ENCODE measurements around the gene DSCAM. TPM values are rescaled to one million over a fixed set of nuclear protein-coding genes. Genes with fewer than 3 reads are reported as not detected.

DSCAM gene
- total RNA-seq, 1 donor from 2014 or later: 4.4 TPM

DNA sequence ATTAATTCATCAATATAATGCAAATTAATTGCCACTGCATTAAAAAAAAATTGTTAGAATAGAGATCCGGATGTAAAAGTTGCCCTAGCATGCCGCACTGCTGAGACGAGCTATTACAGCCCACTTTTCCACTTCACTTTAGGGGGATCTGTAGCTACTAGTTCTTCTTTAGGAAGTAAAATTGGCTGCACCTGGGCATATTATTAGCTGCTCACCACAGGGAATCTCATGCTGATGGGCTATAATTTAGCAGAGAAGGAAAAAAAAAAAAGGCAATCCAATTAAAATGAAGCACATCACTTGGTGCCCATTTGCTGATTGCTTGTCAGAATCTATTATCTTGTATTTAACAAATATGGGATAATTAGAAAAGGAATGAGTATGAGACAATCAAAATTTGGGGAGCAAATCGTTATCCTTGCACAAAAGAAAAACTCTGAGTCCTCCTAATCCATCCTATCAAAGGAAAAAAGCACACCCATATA lies 233.4 kb downstream of the DSCAM start:
- Mint-ChIP-seq H3K9me3 (ENCODE audit: unreplicated experiment) (peaks cover 9% of the 10 kb centered on the region), H3K4me3 (ENCODE audit: unreplicated experiment) (no peak overlapping the region), H3K4me1 (ENCODE audit: low read depth, unreplicated experiment) (peaks cover 20% of the 10 kb centered on the region), H3K27ac (ENCODE audit: unreplicated experiment) (no peak overlapping the region), H3K36me3 (ENCODE audit: unreplicated experiment) (peaks cover 7% of the 10 kb centered on the region), H3K27me3 (ENCODE audit: unreplicated experiment) (peaks cover 2% of the 10 kb centered on the region)
- no peak for DNase-seq
- TF ChIP-seq CTCF (IDR thresholded peaks at IDR 0.05; ENCODE audit: partially characterized antibody, unreplicated experiment): no peak

DNA sequence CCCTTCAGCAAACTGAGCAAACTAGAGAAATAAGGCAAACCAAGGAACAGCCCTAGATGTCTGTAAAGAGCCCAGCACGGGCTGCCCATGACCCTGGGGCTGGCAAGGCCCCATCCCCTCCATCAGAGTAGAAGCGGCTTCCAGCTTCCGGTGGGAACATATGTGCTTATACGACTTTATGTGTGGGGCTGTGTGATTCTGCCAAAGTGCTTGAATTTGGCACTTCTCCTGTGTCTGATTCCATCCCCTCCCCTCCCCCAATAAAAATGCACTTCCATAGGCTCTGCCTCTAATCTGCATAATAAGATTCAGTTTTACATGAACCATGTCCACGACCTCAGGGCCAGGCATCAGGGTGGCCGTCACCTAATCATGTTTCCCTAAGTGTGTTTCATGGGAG lies 236.6 kb downstream of the DSCAM start:
- H3K4me1 Mint-ChIP-seq (ENCODE audit: low read depth, unreplicated experiment): peaks cover 10% of the 10 kb centered on the region
- H3K36me3 Mint-ChIP-seq (ENCODE audit: unreplicated experiment): peaks cover 12% of the 10 kb centered on the region
- no peaks in the 10 kb centered on the region for H3K9me3 Mint-ChIP-seq (ENCODE audit: unreplicated experiment)
- no peak for DNase-seq
- no peak overlapping the region for H3K4me3 Mint-ChIP-seq (ENCODE audit: unreplicated experiment)
- TF ChIP-seq CTCF (IDR thresholded peaks at IDR 0.05; ENCODE audit: partially characterized antibody, unreplicated experiment): no peak
- H3K27me3 Mint-ChIP-seq (ENCODE audit: unreplicated experiment): peaks cover 4% of the 10 kb centered on the region
- H3K27ac Mint-ChIP-seq (ENCODE audit: unreplicated experiment): no peak overlapping the region

DNA sequence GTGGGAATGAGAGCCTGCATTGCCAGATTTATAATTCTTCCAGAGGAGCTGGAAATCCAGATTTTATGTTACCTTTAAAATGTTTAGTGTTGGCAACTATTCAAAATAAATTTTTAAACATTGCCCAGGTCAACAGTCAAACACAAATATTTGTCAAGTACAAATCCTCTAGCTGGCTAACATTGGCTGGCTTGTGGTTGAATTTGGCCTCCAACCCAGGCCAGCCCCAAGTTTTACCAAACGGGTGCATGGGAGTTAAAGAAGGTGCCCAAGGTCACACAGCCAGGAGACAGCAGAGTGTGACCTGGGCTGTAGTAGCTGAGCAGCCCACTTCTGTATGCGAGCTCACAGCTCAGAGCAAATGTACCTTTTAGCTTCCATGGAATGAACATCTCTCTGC lies 240.6 kb downstream of the DSCAM start:
- DNase-seq: no peak
- H3K4me1 Mint-ChIP-seq (ENCODE audit: low read depth, unreplicated experiment): peaks cover 6% of the 10 kb centered on the region
- H3K27ac Mint-ChIP-seq (ENCODE audit: unreplicated experiment): no peak overlapping the region
- H3K36me3 Mint-ChIP-seq (ENCODE audit: unreplicated experiment): peaks cover 13% of the 10 kb centered on the region
- TF ChIP-seq CTCF (IDR thresholded peaks at IDR 0.05; ENCODE audit: partially characterized antibody, unreplicated experiment): no peak
- H3K4me3 Mint-ChIP-seq (ENCODE audit: unreplicated experiment): no peak overlapping the region
- peaks cover 4% of the 10 kb centered on the region for H3K27me3 Mint-ChIP-seq (ENCODE audit: unreplicated experiment)
- H3K9me3 Mint-ChIP-seq (ENCODE audit: unreplicated experiment): no peaks in the 10 kb centered on the region

DNA sequence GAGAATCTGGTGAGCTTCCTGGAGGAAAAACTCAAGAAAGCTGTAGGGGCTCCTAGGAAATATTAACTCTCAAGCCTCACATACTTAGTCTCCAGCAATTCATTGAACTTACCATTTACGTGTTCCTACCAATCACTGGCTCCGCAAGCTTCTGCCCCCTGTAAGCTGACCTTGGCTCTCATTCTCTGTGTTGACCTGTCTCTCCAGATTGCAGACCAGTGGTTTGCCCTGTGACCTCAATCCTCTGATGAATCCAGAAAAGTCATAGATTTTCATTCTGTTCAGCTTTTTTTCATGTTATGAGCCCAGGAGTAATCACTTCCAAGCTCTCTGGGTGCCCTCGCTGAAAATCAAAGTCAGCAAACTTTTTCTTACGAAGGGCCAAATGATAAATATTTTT lies 241.9 kb downstream of the DSCAM start:
- Mint-ChIP-seq H3K4me1 (ENCODE audit: low read depth, unreplicated experiment) (peaks cover 6% of the 10 kb centered on the region), H3K9me3 (ENCODE audit: unreplicated experiment) (no peaks in the 10 kb centered on the region), H3K27ac (ENCODE audit: unreplicated experiment) (no peak overlapping the region), H3K36me3 (ENCODE audit: unreplicated experiment) (peaks cover 13% of the 10 kb centered on the region), H3K27me3 (ENCODE audit: unreplicated experiment) (peaks cover 3% of the 10 kb centered on the region), H3K4me3 (ENCODE audit: unreplicated experiment) (no peak overlapping the region)
- TF ChIP-seq CTCF (IDR thresholded peaks at IDR 0.05; ENCODE audit: partially characterized antibody, unreplicated experiment): no peak
- no peak for DNase-seq

DNA sequence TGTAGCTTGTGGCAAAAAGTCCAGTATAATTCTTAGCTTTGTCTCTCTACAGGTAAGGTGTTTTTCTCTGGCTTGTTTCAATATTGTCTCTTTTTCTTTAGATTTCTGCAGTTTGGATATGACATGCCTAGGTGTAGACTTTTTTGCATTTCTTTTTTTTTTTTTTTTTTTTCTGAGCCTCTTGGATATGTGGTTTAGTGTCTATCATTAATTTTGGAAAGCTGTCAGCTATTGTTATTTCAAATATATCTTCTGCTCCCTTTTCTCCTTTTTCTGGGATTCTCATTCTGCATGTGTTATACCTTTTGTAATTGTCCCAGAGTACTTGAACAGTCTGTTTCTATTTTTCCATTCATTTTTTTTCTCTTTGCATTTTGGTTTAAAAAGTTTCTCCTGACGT lies 243.2 kb downstream of the DSCAM start:
- no peak for TF ChIP-seq CTCF (IDR thresholded peaks at IDR 0.05; ENCODE audit: partially characterized antibody, unreplicated experiment)
- H3K27ac Mint-ChIP-seq (ENCODE audit: unreplicated experiment): no peak overlapping the region
- H3K36me3 Mint-ChIP-seq (ENCODE audit: unreplicated experiment): peaks cover 13% of the 10 kb centered on the region
- no peaks in the 10 kb centered on the region for H3K4me1 Mint-ChIP-seq (ENCODE audit: low read depth, unreplicated experiment)
- no peak overlapping the region for H3K4me3 Mint-ChIP-seq (ENCODE audit: unreplicated experiment)
- H3K9me3 Mint-ChIP-seq (ENCODE audit: unreplicated experiment): no peaks in the 10 kb centered on the region
- H3K27me3 Mint-ChIP-seq (ENCODE audit: unreplicated experiment): peaks cover 2% of the 10 kb centered on the region
- DNase-seq: no peak
